Keratinocyte (primary cell): ENCODE data around the gene ANKS6.

Experiments used
- CTCF ChIP-seq, 3 experiments: IDR thresholded peaks in 1 of 3; conservative IDR thresholded peaks in 1 of 3; optimal IDR thresholded peaks in 1 of 3; 2 replicates in 2 of 3; 3 replicates in 1 of 3; pipeline versions ENCODE3 to v1.5.1; 2011; ENCODE audit warnings: low read length in 3 of 3, mild to moderate bottlenecking in 3 of 3, moderate library complexity in 2 of 3, control low read depth in 1 of 3, inconsistent platforms in 1 of 3; ENCODE audit not compliant: insufficient read depth in 2 of 3; ENCODE audit errors: extremely low read depth in 1 of 3
- EZH2 ChIP-seq: IDR thresholded peaks from one replicate; pipeline ENCODE4 v1.6.1; 2012; ENCODE audit warnings: inconsistent platforms, mild to moderate bottlenecking, low read length, moderate library complexity

- TF ChIP-seq CTCF (optimal IDR thresholded peaks at IDR 0.05 in 1 of 3, IDR thresholded peaks at IDR 0.05 in 1 of 3, conservative IDR thresholded peaks at IDR 0.05 in 1 of 3; ENCODE audit: extremely low read depth in 1 of 3, insufficient read depth in 2 of 3, low read length in 3 of 3) (no peak), EZH2 (no peak)
Observed at GRCh38 chr9:98834386-98834785, 38.0 kb upstream of the ANKS6 start.
